HG02884 (cell line): ENCODE results near the gene PTPN2.
"Not testable (repeated sequence)": the region's sequence is repeated elsewhere in the genome, so short reads cannot be mapped to it uniquely, and the experiment has no call there.

Experiments
- ATAC-seq: cut with Tn5 transposase; IDR thresholded peaks from one replicate; pipeline ENCODE4 v1.9.1; 2021; ENCODE audit warnings: mild to moderate bottlenecking, moderate library complexity; ENCODE audit not compliant: unreplicated experiment

The PTPN2 gene

GRCh38 chr18:12776821-12777471 is 107.1 kb downstream of the PTPN2 start:
- no peak for ATAC-seq

GRCh38 chr18:12776415-12776814 is 107.6 kb downstream of the PTPN2 start:
- ATAC-seq: not testable (repeated sequence)

- no peak for ATAC-seq
These were observed 109.1 kb downstream of the PTPN2 start for GRCh38 chr18:12774982-12775381.

- ATAC-seq: no peak
These were observed 110.7 kb downstream of the PTPN2 start for GRCh38 chr18:12773369-12773768.

GRCh38 chr18:12772111-12772510 is 111.9 kb downstream of the PTPN2 start:
- ATAC-seq: no peak

GRCh38 chr18:12770469-12771219 is 113.4 kb downstream of the PTPN2 start:
- no peak for ATAC-seq

GRCh38 chr18:12769644-12770440 is 114.2 kb downstream of the PTPN2 start:
- ATAC-seq: no peak

GRCh38 chr18:12769136-12769535 is 114.9 kb downstream of the PTPN2 start:
- ATAC-seq: no peak

GRCh38 chr18:12768625-12769024 is 115.4 kb downstream of the PTPN2 start:
- no peak for ATAC-seq

- no peak for ATAC-seq
These were observed 116.4 kb downstream of the PTPN2 start for GRCh38 chr18:12767580-12768155.

GRCh38 chr18:12766986-12767433 is 117.0 kb downstream of the PTPN2 start:
- ATAC-seq: no peak

GRCh38 chr18:12765586-12765985 is 118.5 kb downstream of the PTPN2 start:
- ATAC-seq: no peak

GRCh38 chr18:12765126-12765525 is 118.9 kb downstream of the PTPN2 start:
- no peak for ATAC-seq

- not testable (repeated sequence) for ATAC-seq
These were observed 125.5 kb downstream of the PTPN2 start for GRCh38 chr18:12758566-12758965.

GRCh38 chr18:12756619-12757239 is 127.3 kb downstream of the PTPN2 start:
- ATAC-seq: not testable (repeated sequence)

GRCh38 chr18:12755606-12756005 is 128.4 kb downstream of the PTPN2 start:
- not testable (repeated sequence) for ATAC-seq

GRCh38 chr18:12754511-12754910 is 129.5 kb downstream of the PTPN2 start:
- ATAC-seq: no peak

- ATAC-seq: no peak
These were observed 132.1 kb downstream of the PTPN2 start for GRCh38 chr18:12751891-12752290.

- no peak for ATAC-seq
These were observed 132.5 kb downstream of the PTPN2 start for GRCh38 chr18:12751503-12751884.

- ATAC-seq: no peak
These were observed 133.1 kb downstream of the PTPN2 start for GRCh38 chr18:12750715-12751502.
